Measurements from ENCODE around the gene KCTD17. TPM values are rescaled to one million over a fixed set of nuclear protein-coding genes. Genes with fewer than 3 reads are reported as not detected.

Gene KCTD17
- total RNA-seq, 4 donors from 2014 or later = 9.5 to 30.5 (median 13.5) TPM

DNA sequence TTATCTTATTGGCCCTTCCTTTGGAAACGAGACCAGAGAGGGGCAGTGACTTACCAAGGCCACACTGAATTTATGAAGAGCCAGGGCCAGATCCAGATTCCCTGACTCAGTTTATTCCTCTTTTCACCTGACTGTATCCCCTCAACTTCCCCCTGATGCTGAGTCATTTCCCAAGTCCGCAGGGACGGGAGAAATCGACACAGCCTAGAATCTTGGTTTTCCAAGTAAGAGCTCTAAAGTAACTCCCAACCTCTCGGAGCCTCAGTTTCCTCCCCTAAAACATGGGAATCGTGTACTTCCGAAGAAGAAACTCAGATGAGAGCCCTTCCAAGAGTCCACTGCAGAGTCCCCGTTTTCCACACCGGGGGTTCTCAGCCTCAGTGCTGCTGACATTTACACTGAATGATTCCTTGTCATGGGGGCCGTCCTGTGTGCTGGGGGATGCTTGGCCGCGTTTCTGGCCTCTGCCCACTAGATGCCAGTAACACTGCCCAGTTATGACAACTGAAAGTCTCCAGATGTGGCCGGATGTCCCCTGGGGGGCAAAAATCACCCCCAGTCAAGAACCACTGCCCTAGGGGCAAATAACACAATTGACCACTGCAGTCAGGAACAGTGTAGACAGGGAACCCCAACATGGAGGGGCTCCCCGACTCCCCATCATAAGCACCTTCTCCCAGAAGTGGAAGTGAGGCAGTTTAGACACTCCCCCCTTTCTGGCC, 20.8 kb upstream of the KCTD17 start:
- peak overlapping the region in 2 of 4 donors; percentile 84 to 86 for H3K27ac ChIP-seq
- H3K27me3 ChIP-seq = no peaks in the 10 kb centered on the region
- H3K4me3 ChIP-seq = no peak overlapping the region
- no peaks in the 10 kb centered on the region for H3K9me3 ChIP-seq
- DNase-seq = peak in 1 of 3 donors; percentile 37
- peaks cover 0 to 44% (median 0%) of the 10 kb centered on the region in 3 donors for H3K36me3 ChIP-seq
- TF ChIP-seq POLR2A (IDR thresholded peaks at IDR 0.05) (no peak), CTCF (IDR thresholded peaks at IDR 0.05) (no peak)
- peaks cover 0 to 57% (median 2%) of the 10 kb centered on the region in 4 donors for H3K4me1 ChIP-seq

GRCh38 chr22:37032134-37032534, 19.4 kb upstream of the KCTD17 start:
- Histone ChIP-seq H3K36me3 (peaks cover 0 to 34% (median 0%) of the 10 kb centered on the region in 3 donors), H3K9me3 (no peaks in the 10 kb centered on the region), H3K4me3 (peak overlapping the region in 2 of 4 donors; percentile 27 to 36), H3K27me3 (no peaks in the 10 kb centered on the region), H3K27ac (peak overlapping the region in 3 of 4 donors; percentile 51 to 86 (median 84)), H3K4me1 (peaks cover 0 to 45% (median 2%) of the 10 kb centered on the region in 4 donors)
- TF ChIP-seq CTCF (IDR thresholded peaks at IDR 0.05) = no peak
- TF ChIP-seq POLR2A (IDR thresholded peaks at IDR 0.05) = no peak
- no peak for DNase-seq

GRCh38 chr22:37032535-37033460, 18.7 kb upstream of the KCTD17 start:
- H3K36me3 ChIP-seq = peaks cover 0 to 27% (median 0%) of the 10 kb centered on the region in 3 donors
- no peaks in the 10 kb centered on the region for H3K27me3 ChIP-seq
- TF ChIP-seq POLR2A (IDR thresholded peaks at IDR 0.05) (peak; percentile 19 to 60), CTCF (IDR thresholded peaks at IDR 0.05) (no peak)
- peak in 2 of 3 donors; percentile 87 to 88 for DNase-seq
- peak overlapping the region in 2 of 4 donors; percentile 27 to 36 for H3K4me3 ChIP-seq
- no peaks in the 10 kb centered on the region for H3K9me3 ChIP-seq
- H3K27ac ChIP-seq = peak overlapping the region in 3 of 4 donors; percentile 51 to 86 (median 84)
- peaks cover 0 to 38% (median 2%) of the 10 kb centered on the region in 4 donors for H3K4me1 ChIP-seq

- H3K9me3 ChIP-seq = no peaks in the 10 kb centered on the region
- peaks cover 0 to 17% (median 0%) of the 10 kb centered on the region in 3 donors for H3K36me3 ChIP-seq
- no peaks in the 10 kb centered on the region for H3K27me3 ChIP-seq
- TF ChIP-seq CTCF (IDR thresholded peaks at IDR 0.05) (no peak), POLR2A (IDR thresholded peaks at IDR 0.05) (peak in 1 of 2 donors; percentile 41)
- H3K4me1 ChIP-seq = peaks cover 0 to 32% (median 2%) of the 10 kb centered on the region in 4 donors
- peak overlapping the region in 2 of 4 donors; percentile 28 to 36 for H3K4me3 ChIP-seq
- peak overlapping the region in 3 of 4 donors; percentile 51 to 86 (median 84) for H3K27ac ChIP-seq
- peak in 2 of 3 donors; percentile 72 to 74 for DNase-seq
These were observed 17.7 kb upstream of the KCTD17 start for GRCh38 chr22:37033605-37034430.

Measured in Peyer's patch (tissue), 4 donors.